GM21367 (cell line): Measurements from ENCODE around the gene USP53.
"Not testable (repeated sequence)": the region's sequence is repeated elsewhere in the genome, so short reads cannot be mapped to it uniquely, and the experiment has no call there.

Experiments
- ATAC-seq: cut with Tn5 transposase; IDR thresholded peaks from one replicate; pipeline ENCODE4 v1.9.1; 2021; ENCODE audit not compliant: unreplicated experiment

Gene USP53

GRCh38 chr4:119310826-119311225 lies 98.3 kb downstream of the USP53 start:
- ATAC-seq: no peak

DNA sequence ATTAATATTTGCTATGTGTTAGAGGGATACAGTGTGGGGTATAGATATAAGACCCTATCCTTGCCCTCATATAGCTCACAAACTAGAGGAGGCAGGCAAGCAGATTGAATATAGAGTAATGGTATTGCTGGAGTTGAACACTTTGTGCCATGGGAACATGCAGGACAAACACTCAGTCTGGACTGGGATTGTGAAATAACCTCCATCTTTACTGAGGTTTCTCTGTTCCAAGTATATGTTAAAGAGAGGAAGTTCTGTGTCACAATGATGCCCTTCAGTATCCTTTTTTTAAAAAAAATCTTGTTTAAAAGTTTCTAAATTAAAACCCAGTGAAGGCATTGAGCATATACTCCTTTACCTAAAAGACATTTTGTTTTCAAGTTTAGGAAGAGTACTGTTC lies 100.7 kb downstream of the USP53 start:
- no peak for ATAC-seq

- ATAC-seq: no peak
Measured at GRCh38 chr4:119314356-119314755, 101.8 kb downstream of the USP53 start.

DNA sequence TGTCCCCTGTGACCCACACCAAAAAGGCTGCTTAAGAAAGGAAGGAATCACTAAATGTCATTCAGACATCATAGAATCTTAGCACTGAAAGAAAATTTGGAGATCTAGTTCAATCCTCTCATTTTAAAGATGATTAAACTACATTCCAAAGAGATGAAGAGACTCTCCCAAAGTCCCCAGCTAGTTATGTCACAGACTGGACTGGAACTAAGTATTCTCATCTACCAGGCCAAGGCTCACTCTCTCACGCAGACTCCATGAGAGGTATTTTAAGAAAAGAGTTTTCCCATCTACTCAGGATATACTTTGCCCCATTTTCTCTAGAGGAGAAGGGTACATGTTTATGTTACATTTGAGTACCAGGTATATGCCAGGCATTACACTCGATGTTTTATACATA lies 102.5 kb downstream of the USP53 start:
- ATAC-seq: no peak

DNA sequence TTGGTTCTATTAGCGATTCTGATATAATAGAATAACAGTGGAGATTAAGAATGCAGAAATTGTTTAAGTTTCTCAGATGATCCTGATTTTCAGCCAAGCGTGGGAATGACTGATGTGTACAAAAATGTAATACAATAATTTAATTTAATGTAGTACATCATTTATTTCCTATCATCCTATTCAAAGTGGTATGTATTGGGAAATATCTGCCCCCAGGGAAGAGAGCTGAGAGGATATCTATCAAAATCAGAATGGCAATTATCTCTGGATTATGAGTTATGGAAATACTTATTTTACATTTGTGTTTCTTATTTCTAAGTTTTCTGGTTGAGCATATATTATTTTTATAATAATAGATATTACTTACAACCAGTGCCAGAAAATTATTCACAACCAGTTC lies 105.5 kb downstream of the USP53 start:
- no peak for ATAC-seq

DNA sequence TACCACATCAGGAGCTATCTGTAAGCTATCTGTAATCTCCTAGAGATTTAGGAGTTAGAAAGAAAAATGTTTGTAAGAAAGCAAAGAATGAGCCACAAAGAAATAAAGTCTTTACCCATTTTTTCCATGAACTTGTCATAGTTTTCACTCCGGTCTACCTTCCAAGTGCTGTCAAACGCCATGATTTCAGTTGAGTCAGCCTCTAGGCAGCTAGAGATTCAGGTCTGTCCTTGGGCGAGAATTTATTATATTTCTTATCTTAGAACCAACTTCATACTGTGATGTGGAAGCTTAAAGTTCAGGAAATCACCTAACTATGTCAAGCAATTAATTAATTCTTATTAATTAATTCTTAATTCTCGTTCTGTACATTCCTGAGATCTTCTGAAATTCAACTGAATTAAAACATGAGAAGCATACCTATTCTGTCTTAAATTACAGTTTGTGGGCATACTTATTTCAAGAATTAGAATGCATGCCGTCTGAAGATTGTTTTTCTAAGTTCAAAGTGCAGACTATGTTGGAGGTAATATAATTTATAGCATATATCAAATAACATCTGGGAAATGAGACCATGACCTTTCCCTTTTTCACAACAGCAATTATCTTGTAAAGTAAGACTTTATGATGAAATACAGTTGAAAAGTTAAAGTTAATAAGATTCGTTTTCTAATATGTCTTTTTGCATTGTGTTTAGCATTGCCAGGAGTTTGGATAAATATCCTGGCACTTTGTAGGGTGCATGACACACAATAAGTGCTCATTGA lies 109.6 kb downstream of the USP53 start, which contains the start of gene FABP2:
FABP2 (minus strand) TSS at position 218 of the 767 bp plus-strand sequence; CDS start at position 182, 36 bp downstream.
- no peak for ATAC-seq

DNA sequence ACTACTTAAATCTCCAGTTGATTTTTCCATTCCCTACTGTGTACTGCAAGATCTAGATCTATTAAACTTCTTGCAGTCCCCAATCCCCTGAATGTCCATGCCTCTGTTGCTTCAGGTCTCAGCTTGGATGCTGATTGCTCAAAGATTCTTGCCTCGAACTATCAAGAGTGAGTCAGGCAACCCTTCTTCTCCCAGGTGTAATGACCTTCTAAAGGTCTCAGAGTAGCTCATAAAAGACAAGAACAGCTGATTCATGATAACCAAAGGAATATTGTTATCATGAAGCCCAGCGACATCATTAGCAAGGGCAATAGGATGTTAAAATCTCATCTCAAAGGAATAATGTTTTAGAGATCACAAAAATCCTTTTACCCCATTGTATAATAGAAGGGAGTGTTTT lies 116.2 kb downstream of the USP53 start:
- no peak for ATAC-seq

- ATAC-seq: no peak
Measured at GRCh38 chr4:119329835-119330620, 117.5 kb downstream of the USP53 start.

DNA sequence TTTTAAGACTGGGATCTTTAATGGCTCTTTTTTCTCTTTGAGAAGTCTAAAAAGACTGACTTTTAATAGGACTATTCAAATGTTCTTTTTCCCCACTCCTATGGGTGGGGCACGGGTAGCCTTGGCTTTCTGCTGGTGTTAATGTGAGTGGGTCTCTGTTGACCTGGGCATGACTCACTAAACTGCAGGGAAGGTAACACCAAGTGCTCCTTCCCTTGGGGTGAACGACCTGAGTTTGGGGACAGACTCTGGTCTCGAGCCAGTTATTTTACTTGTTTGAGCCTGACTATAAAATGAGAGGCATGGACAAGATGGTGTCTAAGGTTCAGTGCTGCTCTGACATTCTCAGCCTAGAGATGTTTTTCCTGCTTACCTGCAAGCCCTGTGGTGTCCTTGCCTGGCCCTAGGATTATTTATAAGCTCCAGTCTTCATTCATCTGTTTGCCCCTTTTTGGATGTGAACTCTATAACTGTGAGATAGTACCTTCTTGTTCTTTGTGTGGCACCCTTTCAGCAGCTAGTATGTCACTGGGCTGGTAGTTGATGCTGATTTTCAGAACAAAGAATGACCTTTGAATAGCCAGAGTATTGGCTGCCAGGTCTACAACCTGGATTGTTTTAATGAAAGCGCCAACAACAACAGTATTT lies 123.9 kb downstream of the USP53 start:
- ATAC-seq: not testable (repeated sequence)

DNA sequence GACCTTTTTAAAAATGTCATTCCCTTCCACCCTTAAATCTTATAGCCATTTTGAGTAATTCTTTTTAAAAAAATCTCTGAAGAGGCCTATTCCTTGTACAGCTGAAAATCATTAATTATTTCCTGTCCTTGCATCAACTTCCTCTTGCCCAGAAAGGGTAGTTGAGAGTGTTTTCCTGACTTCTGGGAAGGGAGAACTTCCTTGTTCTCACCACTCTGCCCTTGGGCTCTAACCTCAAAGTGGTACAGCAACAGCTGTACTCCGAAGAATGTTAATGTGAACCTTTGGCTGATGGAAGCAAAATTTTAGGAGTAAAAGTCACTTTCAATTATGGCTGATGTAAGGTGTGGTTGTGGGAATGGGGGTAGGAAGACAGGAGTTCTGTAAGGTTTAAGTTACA lies 124.5 kb downstream of the USP53 start:
- ATAC-seq: no peak

DNA sequence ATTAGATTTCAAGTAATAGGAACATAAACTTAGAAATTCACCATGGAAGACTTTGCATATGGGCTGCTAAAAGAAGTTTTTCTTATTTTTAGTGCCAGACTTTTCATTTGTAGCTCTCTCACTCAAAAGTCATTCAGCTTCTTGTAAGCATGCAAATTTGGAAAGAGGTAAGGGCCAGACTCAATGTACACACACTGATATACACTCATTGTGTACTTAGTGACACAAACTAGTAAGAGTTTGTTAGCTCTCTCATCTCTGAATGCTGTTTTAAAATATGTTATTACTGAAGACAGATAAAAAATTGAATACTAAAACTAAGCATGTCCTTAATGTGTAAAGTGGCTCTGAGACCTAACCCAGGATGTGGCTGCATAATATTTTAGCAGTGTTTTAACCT lies 127.4 kb downstream of the USP53 start:
- not testable (repeated sequence) for ATAC-seq

DNA sequence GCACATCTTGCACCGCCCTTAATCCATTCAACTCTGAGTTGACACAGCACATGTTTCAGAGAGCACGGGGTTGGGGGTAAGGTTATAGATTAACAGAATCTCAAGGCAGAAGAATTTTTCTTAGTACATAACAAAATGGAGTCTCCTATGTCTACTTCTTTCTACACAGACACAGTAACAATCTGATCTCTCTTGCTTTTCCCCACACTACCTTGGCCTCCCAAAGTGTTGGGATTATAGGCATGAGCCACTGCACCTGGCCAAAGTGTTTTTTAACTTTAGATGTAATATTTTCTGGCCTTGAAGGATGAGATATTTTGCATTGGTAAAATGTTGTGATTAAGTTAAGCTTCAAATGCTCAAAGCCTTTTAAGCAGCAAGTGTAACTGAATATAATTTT lies 130.8 kb downstream of the USP53 start:
- ATAC-seq: not testable (repeated sequence)
